Keratinocyte (primary cell): ENCODE results near the gene IQCE. TPM values are rescaled to one million over a fixed set of nuclear protein-coding genes. Genes with fewer than 3 reads are reported as not detected.

Experiments used
- DNase-seq: peaks from one replicate; pipeline ENCODE4 v3.0.0-alpha.2; 2011; ENCODE audit warnings: low read depth, missing footprints, low spot score
- FAIRE-seq: peaks from 2 replicates; lab custom pipeline; 2011; peaks lifted over from hg19 to GRCh38; lab: Jason Lieb, UNC
- H2AFZ ChIP-seq: 2 replicates; pipeline ENCODE4 v1.6.0; 2012; ENCODE audit warnings: low read length, control low read depth, inconsistent platforms; ENCODE audit not compliant: control insufficient read depth
- H3K27ac ChIP-seq: 2 replicates; pipeline ENCODE4 v1.5.1; 2011; ENCODE audit warnings: low read length; ENCODE audit not compliant: control insufficient read depth, insufficient read depth
- H3K27me3 ChIP-seq: 3 replicates; pipeline ENCODE4 v1.6.0; 2011; ENCODE audit warnings: low read length; ENCODE audit not compliant: control insufficient read depth, insufficient read depth; ENCODE audit errors: extremely low read depth
- H3K36me3 ChIP-seq, 2 experiments: 2 replicates in 1 of 2; 3 replicates in 1 of 2; pipeline ENCODE4 v1.5.1; 2011; ENCODE audit warnings: low read length in 2 of 2, mild to moderate bottlenecking in 1 of 2; ENCODE audit not compliant: control insufficient read depth in 2 of 2, insufficient read depth in 2 of 2; ENCODE audit errors: extremely low read depth in 1 of 2
- H3K4me1 ChIP-seq: 3 replicates; pipeline ENCODE4 v1.5.1; 2011; ENCODE audit warnings: low read length; ENCODE audit not compliant: control insufficient read depth, insufficient read depth; ENCODE audit errors: extremely low read depth
- H3K4me2 ChIP-seq: 3 replicates; pipeline ENCODE4 v1.6.0; 2011; ENCODE audit warnings: low read depth, low read length; ENCODE audit not compliant: control insufficient read depth, insufficient read depth; ENCODE audit errors: extremely low read depth
- H3K4me3 ChIP-seq, 3 experiments: fragments of 200-600 bp in 1 of 3; sonication (generic) in 1 of 3; 2 replicates in 2 of 3; 3 replicates in 1 of 3; pipeline ENCODE4 v1.5.1; 2011 to 2016; ENCODE audit warnings: low read length in 3 of 3, mild to moderate bottlenecking in 3 of 3, control low read depth in 2 of 3, inconsistent platforms in 1 of 3, low read depth in 1 of 3, mixed read lengths in 1 of 3, mixed run types in 1 of 3, moderate library complexity in 1 of 3; ENCODE audit not compliant: control insufficient read depth in 2 of 3, insufficient read depth in 2 of 3; ENCODE audit errors: extremely low read depth in 1 of 3
- H3K79me2 ChIP-seq: 2 replicates; pipeline ENCODE4 v1.6.0; 2012; ENCODE audit warnings: low read length; ENCODE audit not compliant: control insufficient read depth, insufficient read depth
- H3K9ac ChIP-seq: 3 replicates; pipeline ENCODE4 v1.6.0; 2011; ENCODE audit warnings: low read length; ENCODE audit not compliant: control insufficient read depth, insufficient read depth; ENCODE audit errors: extremely low read depth
- H3K9me1 ChIP-seq: 3 replicates; pipeline ENCODE4 v1.6.0; 2011; ENCODE audit warnings: low read length; ENCODE audit not compliant: control insufficient read depth, insufficient read depth; ENCODE audit errors: extremely low read depth
- H3K9me3 ChIP-seq: 2 replicates; pipeline ENCODE4 v1.5.1; 2012; ENCODE audit warnings: low read depth, low read length; ENCODE audit not compliant: control insufficient read depth
- H4K20me1 ChIP-seq: 3 replicates; pipeline ENCODE4 v1.6.0; 2011; ENCODE audit warnings: low read length; ENCODE audit not compliant: control insufficient read depth, insufficient read depth; ENCODE audit errors: extremely low read depth
- CTCF ChIP-seq, 3 experiments: IDR thresholded peaks in 1 of 3; conservative IDR thresholded peaks in 1 of 3; optimal IDR thresholded peaks in 1 of 3; 2 replicates in 2 of 3; 3 replicates in 1 of 3; pipeline versions ENCODE3 to v1.5.1; 2011; ENCODE audit warnings: low read length in 3 of 3, mild to moderate bottlenecking in 3 of 3, moderate library complexity in 2 of 3, control low read depth in 1 of 3, inconsistent platforms in 1 of 3; ENCODE audit not compliant: insufficient read depth in 2 of 3; ENCODE audit errors: extremely low read depth in 1 of 3
- EZH2 ChIP-seq: IDR thresholded peaks from one replicate; pipeline ENCODE4 v1.6.1; 2012; ENCODE audit warnings: inconsistent platforms, mild to moderate bottlenecking, low read length, moderate library complexity
- dilution Hi-C: fragments of 300-500 bp; cut with MboI; formaldehyde crosslinking; loops from one replicate; pipeline ENCODE4 v1.7.0; 2020; ENCODE audit warnings: low sequenced_read_pairs; ENCODE audit not compliant: extremely low pct_ligation_motif_present
- polyA plus RNA-seq, 5 experiments: library from polyadenylated mRNA; depleted of rRNA in 3 of 5; stranded (reverse) in 3 of 5; stranded (forward) in 1 of 5; unstranded in 1 of 5; fragments of >200 nt; gene quantifications; 1 replicate in 1 of 5; 2 replicates in 3 of 5; 3 replicates in 1 of 5; pipeline versions ENCODE4 v1.2.1 to v1.2.3, GENCODE V29; 2011 to 2012; ENCODE audit warnings: missing spikeins in 2 of 5, low read depth in 1 of 5, low replicate concordance in 1 of 5

IQCE gene
- polyA plus RNA-seq, 1 donor (not counting 4 experiments of a cell fraction or from before 2014, with no cell fraction given), result 5.2 TPM

DNA sequence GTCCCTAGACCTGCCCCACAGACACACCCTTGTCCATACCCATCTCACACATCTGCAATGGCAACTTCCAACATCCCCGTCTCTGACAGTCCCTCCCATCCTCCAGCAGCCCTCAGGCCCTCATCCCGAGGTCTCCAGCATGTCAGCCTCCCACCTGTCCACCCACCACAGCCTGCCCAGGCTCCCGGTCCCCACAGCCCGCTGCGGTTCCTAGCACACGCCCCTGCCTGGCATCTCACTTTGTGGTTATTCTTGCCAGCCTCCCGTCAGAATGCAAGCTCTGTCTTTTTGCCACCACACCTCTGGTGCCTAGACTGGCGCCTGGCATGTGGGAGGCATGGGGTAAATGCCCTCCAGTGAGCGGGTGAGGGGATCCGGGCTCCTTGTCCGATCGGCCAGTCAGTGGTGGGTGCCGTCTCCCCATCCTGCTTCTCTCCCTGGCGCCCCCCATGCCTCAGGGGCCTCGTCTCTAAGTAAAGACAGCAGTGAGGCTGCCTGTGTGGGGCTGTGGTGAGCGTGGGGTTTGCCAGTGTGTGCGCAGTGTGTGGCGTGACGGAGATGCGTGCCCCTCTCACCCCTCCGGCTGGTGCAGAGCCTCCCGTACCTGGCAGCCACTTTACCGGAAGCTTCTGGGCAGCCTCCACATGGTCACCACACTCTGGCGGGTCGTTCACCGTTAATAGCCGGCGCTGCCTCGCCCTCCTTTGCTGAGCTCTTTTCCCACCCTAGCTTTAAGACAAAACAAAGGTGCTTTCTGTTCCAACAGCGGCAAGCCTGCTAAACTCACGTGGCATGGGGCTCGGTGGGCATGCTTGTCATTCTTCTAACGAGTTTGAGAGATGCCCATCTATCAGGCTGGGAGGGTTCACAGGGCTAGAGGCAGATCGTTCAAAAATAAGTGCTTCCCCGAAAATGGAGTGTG, 44.5 kb downstream of the IQCE start:
- no peaks in the 10 kb centered on the region for H3K79me2 ChIP-seq
- no peak overlapping the region for H3K27ac ChIP-seq
- no peaks in the 10 kb centered on the region for H3K9me3 ChIP-seq
- H3K9ac ChIP-seq, result no peak overlapping the region
- TF ChIP-seq EZH2 (no peak), CTCF (optimal IDR thresholded peaks at IDR 0.05 in 1 of 3, IDR thresholded peaks at IDR 0.05 in 1 of 3, conservative IDR thresholded peaks at IDR 0.05 in 1 of 3; ENCODE audit: extremely low read depth in 1 of 3, insufficient read depth in 2 of 3, low read length in 3 of 3) (no peak)
- DNase-seq (no peak), FAIRE-seq (no peak)
- H3K4me2 ChIP-seq, result no peak overlapping the region
- no peaks in the 10 kb centered on the region for H3K27me3 ChIP-seq
- peaks cover 11 to 18% of the 10 kb centered on the region in 2 experiments for H3K36me3 ChIP-seq
- no peak overlapping the region for H3K4me3 ChIP-seq
- dilution Hi-C loops, result no loop called here
- no peaks in the 10 kb centered on the region for H4K20me1 ChIP-seq
- no peaks in the 10 kb centered on the region for H3K4me1 ChIP-seq
- no peak overlapping the region for H2AFZ ChIP-seq
- no peaks in the 10 kb centered on the region for H3K9me1 ChIP-seq

- no peak overlapping the region for H3K27ac ChIP-seq
- H3K36me3 ChIP-seq, result peaks cover 5 to 13% of the 10 kb centered on the region in 2 experiments
- no peak overlapping the region for H3K4me2 ChIP-seq
- no peaks in the 10 kb centered on the region for H3K9me3 ChIP-seq
- H2AFZ ChIP-seq, result no peak overlapping the region
- H4K20me1 ChIP-seq, result no peaks in the 10 kb centered on the region
- no peaks in the 10 kb centered on the region for H3K27me3 ChIP-seq
- H3K4me1 ChIP-seq, result no peaks in the 10 kb centered on the region
- TF ChIP-seq CTCF (optimal IDR thresholded peaks at IDR 0.05 in 1 of 3, IDR thresholded peaks at IDR 0.05 in 1 of 3, conservative IDR thresholded peaks at IDR 0.05 in 1 of 3; ENCODE audit: extremely low read depth in 1 of 3, insufficient read depth in 2 of 3, low read length in 3 of 3) (no peak), EZH2 (no peak)
- H3K4me3 ChIP-seq, result no peak overlapping the region
- H3K9ac ChIP-seq, result no peak overlapping the region
- no peaks in the 10 kb centered on the region for H3K79me2 ChIP-seq
- no peak for DNase-seq
- H3K9me1 ChIP-seq, result no peaks in the 10 kb centered on the region
- dilution Hi-C loops, result no loop called here
- FAIRE-seq, result no peak
These were observed 45.9 kb downstream of the IQCE start for GRCh38 chr7:2604608-2605174.
